ENCODE measurements around the gene ARID5B.
"Not testable (repeated sequence)": the region's sequence is repeated elsewhere in the genome, so short reads cannot be mapped to it uniquely, and the experiment has no call there.

ARID5B gene

GRCh38 chr10:61975391-61975932, 74.0 kb downstream of the ARID5B start:
- no peak overlapping the region for H3K4me3 ChIP-seq (ENCODE audit: low read depth, low read length)
- in situ Hi-C loops (cut with HindIII; ENCODE audit: low sequenced_read_pairs): no loop called here
- DNase-seq (ENCODE audit: low read depth): no peak
- TF ChIP-seq CTCF (IDR thresholded peaks at IDR 0.05; ENCODE audit: low read depth, low read length, missing control alignments): no peak

- H3K4me3 ChIP-seq (ENCODE audit: low read depth, low read length); in situ Hi-C loops (cut with HindIII; ENCODE audit: low sequenced_read_pairs); DNase-seq (ENCODE audit: low read depth): not testable (repeated sequence)
These were observed 75.6 kb downstream of the ARID5B start for GRCh38 chr10:61976951-61977721.

- no peak overlapping the region for H3K4me3 ChIP-seq (ENCODE audit: low read depth, low read length)
- DNase-seq (ENCODE audit: low read depth): no peak
- in situ Hi-C loops (cut with HindIII; ENCODE audit: low sequenced_read_pairs): no loop called here
- TF ChIP-seq CTCF (IDR thresholded peaks at IDR 0.05; ENCODE audit: low read depth, low read length, missing control alignments): no peak
These were observed 77.5 kb downstream of the ARID5B start for GRCh38 chr10:61978965-61979364.

GRCh38 chr10:61981460-61981859, 80.0 kb downstream of the ARID5B start:
- in situ Hi-C loops (cut with HindIII; ENCODE audit: low sequenced_read_pairs): no loop called here
- TF ChIP-seq CTCF (IDR thresholded peaks at IDR 0.05; ENCODE audit: low read depth, low read length, missing control alignments): no peak
- DNase-seq (ENCODE audit: low read depth): no peak
- no peak overlapping the region for H3K4me3 ChIP-seq (ENCODE audit: low read depth, low read length)

- TF ChIP-seq CTCF (IDR thresholded peaks at IDR 0.05; ENCODE audit: low read depth, low read length, missing control alignments): no peak
- in situ Hi-C loops (cut with HindIII; ENCODE audit: low sequenced_read_pairs): no loop called here
- H3K4me3 ChIP-seq (ENCODE audit: low read depth, low read length): no peak overlapping the region
- DNase-seq (ENCODE audit: low read depth): no peak
These were observed 81.8 kb downstream of the ARID5B start for GRCh38 chr10:61983255-61983654.

- no peak overlapping the region for H3K4me3 ChIP-seq (ENCODE audit: low read depth, low read length)
- TF ChIP-seq CTCF (IDR thresholded peaks at IDR 0.05; ENCODE audit: low read depth, low read length, missing control alignments): no peak
- in situ Hi-C loops (cut with HindIII; ENCODE audit: low sequenced_read_pairs): no loop called here
- DNase-seq (ENCODE audit: low read depth): no peak
These were observed 83.4 kb downstream of the ARID5B start for GRCh38 chr10:61984803-61985418.

GRCh38 chr10:61985715-61986114, 84.2 kb downstream of the ARID5B start:
- TF ChIP-seq CTCF (IDR thresholded peaks at IDR 0.05; ENCODE audit: low read depth, low read length, missing control alignments): no peak
- no peak overlapping the region for H3K4me3 ChIP-seq (ENCODE audit: low read depth, low read length)
- no peak for DNase-seq (ENCODE audit: low read depth)
- in situ Hi-C loops (cut with HindIII; ENCODE audit: low sequenced_read_pairs): no loop called here

Measured in astrocyte of the cerebellum (primary cell).